Measurements from ENCODE around the gene CBX8. TPM values are rescaled to one million over a fixed set of nuclear protein-coding genes. Genes with fewer than 3 reads are reported as not detected.
"Not testable (repeated sequence)": the region's sequence is repeated elsewhere in the genome, so short reads cannot be mapped to it uniquely, and the experiment has no call there.

CBX8 gene
- total RNA-seq, 2 experiments from 2014 or later, result 8.6 to 9.4 TPM

GRCh38 chr17:79779661-79780365, 17.1 kb downstream of the CBX8 start:
- Mint-ChIP-seq H3K27me3 (ENCODE audit: low read depth) (peaks cover 26% of the 10 kb centered on the region), H3K36me3 (ENCODE audit: low read depth) (peaks cover 27% of the 10 kb centered on the region), H3K4me1 (ENCODE audit: low read depth) (peaks cover 54% of the 10 kb centered on the region), H3K27ac (no peak overlapping the region), H3K9me3 (ENCODE audit: insufficient read depth) (no peaks in the 10 kb centered on the region), H3K4me3 (peak overlapping the region; percentile 91)
- ATAC-seq (no peak), DNase-seq (no peak)
- ChIA-PET CTCF (interaction anchor here (1.8 kb wide), 1 partner anchor 34 kb away, joined by 6 read pairs; no protein-coding TSS in a partner anchor), POLR2A (no interaction called here)

GRCh38 chr17:79779084-79779529, 17.8 kb downstream of the CBX8 start:
- ChIA-PET CTCF (interaction anchor here (1.0 to 1.8 kb wide), 3 partner anchors 8 to 60 kb away, joined by 3 to 6 read pairs (median 4); partner anchors contain the start of gene CBX4), POLR2A (no interaction called here)
- Mint-ChIP-seq H3K36me3 (ENCODE audit: low read depth) (peaks cover 27% of the 10 kb centered on the region), H3K4me3 (peak overlapping the region; percentile 91), H3K9me3 (ENCODE audit: insufficient read depth) (no peaks in the 10 kb centered on the region), H3K27me3 (ENCODE audit: low read depth) (peaks cover 32% of the 10 kb centered on the region), H3K27ac (peak overlapping the region; percentile 65), H3K4me1 (ENCODE audit: low read depth) (peaks cover 54% of the 10 kb centered on the region)
- DNase-seq (no peak), ATAC-seq (no peak)

- peak; percentile 36 for DNase-seq
- peaks cover 54% of the 10 kb centered on the region for H3K4me1 Mint-ChIP-seq (ENCODE audit: low read depth)
- peak overlapping the region; percentile 91 for H3K4me3 Mint-ChIP-seq
- peaks cover 35% of the 10 kb centered on the region for H3K27me3 Mint-ChIP-seq (ENCODE audit: low read depth)
- ChIA-PET POLR2A (interaction anchor here (0.7 kb wide), 1 partner anchor 1734 kb away, joined by 3 read pairs; the partner anchor contains the start of gene ACTG1), CTCF (interaction anchor here (1.0 to 2.4 kb wide), 4 partner anchors 9 to 61 kb away, joined by 3 to 10 read pairs (median 5); partner anchors contain the start of gene CBX4)
- peak; percentile 34 for ATAC-seq
- H3K36me3 Mint-ChIP-seq (ENCODE audit: low read depth), result peaks cover 27% of the 10 kb centered on the region
- no peaks in the 10 kb centered on the region for H3K9me3 Mint-ChIP-seq (ENCODE audit: insufficient read depth)
- H3K27ac Mint-ChIP-seq, result peak overlapping the region; percentile 65
These were observed 18.3 kb downstream of the CBX8 start for GRCh38 chr17:79778504-79779083.

GRCh38 chr17:79777894-79778503, 18.9 kb downstream of the CBX8 start, which contains the start of gene CBX2:
TSS of gene CBX2 (plus strand) at chr17:79778148. CDS start at chr17:79778236, 88 bp downstream.
- peaks cover 27% of the 10 kb centered on the region for H3K36me3 Mint-ChIP-seq (ENCODE audit: low read depth)
- peaks cover 38% of the 10 kb centered on the region for H3K27me3 Mint-ChIP-seq (ENCODE audit: low read depth)
- H3K9me3 Mint-ChIP-seq (ENCODE audit: insufficient read depth), result no peaks in the 10 kb centered on the region
- ATAC-seq, result peak; percentile 86
- peak within 1 kb of the TSS; percentile 91 for H3K4me3 Mint-ChIP-seq
- peak; percentile 84 for DNase-seq
- POLR2A ChIA-PET, result interaction anchor here (0.7 kb wide), 1 partner anchor 1734 kb away, joined by 3 read pairs; the partner anchor contains the start of gene ACTG1
- H3K27ac Mint-ChIP-seq, result peak within 1 kb of the TSS; percentile 65
- H3K4me1 Mint-ChIP-seq (ENCODE audit: low read depth), result peaks cover 54% of the 10 kb centered on the region
- CTCF ChIA-PET, result interaction anchor here (1.0 to 2.4 kb wide), 4 partner anchors 9 to 61 kb away, joined by 3 to 10 read pairs (median 4); partner anchors contain the start of gene CBX4

GRCh38 chr17:79777120-79777893, 19.6 kb downstream of the CBX8 start:
- ChIA-PET POLR2A (interaction anchor here (0.9 to 1.1 kb wide), 2 partner anchors 12 to 62 kb away, joined by 3 to 4 read pairs; partner anchors contain the start of gene CBX4), CTCF (interaction anchor here (0.9 to 3.6 kb wide), 7 partner anchors 12 to 231 kb away, joined by 3 to 17 read pairs (median 5); partner anchors contain the start of gene CBX4)
- DNase-seq, result peak; percentile 58
- H3K4me3 Mint-ChIP-seq, result peak overlapping the region; percentile 74
- H3K36me3 Mint-ChIP-seq (ENCODE audit: low read depth), result peaks cover 20% of the 10 kb centered on the region
- H3K27me3 Mint-ChIP-seq (ENCODE audit: low read depth), result peaks cover 40% of the 10 kb centered on the region
- H3K4me1 Mint-ChIP-seq (ENCODE audit: low read depth), result peaks cover 48% of the 10 kb centered on the region
- H3K27ac Mint-ChIP-seq, result no peak overlapping the region
- H3K9me3 Mint-ChIP-seq (ENCODE audit: insufficient read depth), result no peaks in the 10 kb centered on the region
- ATAC-seq, result peak; percentile 56

- CTCF ChIA-PET, result interaction anchor here (0.9 to 3.6 kb wide), 7 partner anchors 13 to 232 kb away, joined by 3 to 17 read pairs (median 5); partner anchors contain the start of gene CBX4
- DNase-seq (no peak), ATAC-seq (no peak)
- H3K4me3 Mint-ChIP-seq, result peak overlapping the region; percentile 74
- H3K36me3 Mint-ChIP-seq (ENCODE audit: low read depth), result peaks cover 15% of the 10 kb centered on the region
- peaks cover 40% of the 10 kb centered on the region for H3K27me3 Mint-ChIP-seq (ENCODE audit: low read depth)
- H3K9me3 Mint-ChIP-seq (ENCODE audit: insufficient read depth), result no peaks in the 10 kb centered on the region
- POLR2A ChIA-PET, result interaction anchor here (0.9 to 1.1 kb wide), 2 partner anchors 13 to 63 kb away, joined by 3 to 4 read pairs; partner anchors contain the start of gene CBX4
- H3K4me1 Mint-ChIP-seq (ENCODE audit: low read depth), result peaks cover 41% of the 10 kb centered on the region
- no peak overlapping the region for H3K27ac Mint-ChIP-seq
These were observed 20.3 kb downstream of the CBX8 start for GRCh38 chr17:79776376-79777119.

- POLR2A ChIA-PET, result no interaction called here
- no peak for DNase-seq
- Mint-ChIP-seq H3K27me3 (ENCODE audit: low read depth) (peaks cover 40% of the 10 kb centered on the region), H3K27ac (no peak overlapping the region), H3K4me3 (no peak overlapping the region), H3K4me1 (ENCODE audit: low read depth) (peaks cover 32% of the 10 kb centered on the region), H3K9me3 (ENCODE audit: insufficient read depth) (no peaks in the 10 kb centered on the region), H3K36me3 (ENCODE audit: low read depth) (peaks cover 15% of the 10 kb centered on the region)
- no peak for ATAC-seq
- CTCF ChIA-PET, result interaction anchor here (1.0 to 3.6 kb wide), 6 partner anchors 14 to 194 kb away, joined by 3 to 17 read pairs (median 6); partner anchors contain the start of genes CBX4 and CBX8
These were observed 21.2 kb downstream of the CBX8 start for GRCh38 chr17:79775632-79776031.

GRCh38 chr17:79774561-79774975, 22.3 kb downstream of the CBX8 start:
- POLR2A ChIA-PET, result no interaction called here
- CTCF ChIA-PET, result interaction anchor here (0.8 to 3.6 kb wide), 5 partner anchors 15 to 66 kb away, joined by 3 to 17 read pairs (median 8); partner anchors contain the start of gene CBX4

GRCh38 chr17:79772726-79773125, 24.2 kb downstream of the CBX8 start:
- H3K27ac Mint-ChIP-seq; ATAC-seq; H3K36me3 Mint-ChIP-seq (ENCODE audit: low read depth); H3K9me3 Mint-ChIP-seq (ENCODE audit: insufficient read depth); H3K4me3 Mint-ChIP-seq; CTCF ChIA-PET; DNase-seq; POLR2A ChIA-PET: not testable (repeated sequence)
- Mint-ChIP-seq H3K4me1 (ENCODE audit: low read depth) (peaks cover 11% of the 10 kb centered on the region), H3K27me3 (ENCODE audit: low read depth) (peaks cover 34% of the 10 kb centered on the region)

More at GRCh38 chr17:79774561-79774975, 22.3 kb downstream of the CBX8 start:
- Mint-ChIP-seq H3K27me3 (ENCODE audit: low read depth) (peaks cover 40% of the 10 kb centered on the region), H3K27ac (no peak overlapping the region), H3K9me3 (ENCODE audit: insufficient read depth) (no peaks in the 10 kb centered on the region), H3K36me3 (ENCODE audit: low read depth) (peaks cover 9% of the 10 kb centered on the region), H3K4me1 (ENCODE audit: low read depth) (peaks cover 21% of the 10 kb centered on the region), H3K4me3 (no peak overlapping the region)
- no peak for DNase-seq
- ATAC-seq, result no peak

GRCh38 chr17:79771276-79771675, 25.6 kb downstream of the CBX8 start:
- no peak overlapping the region for H3K4me3 Mint-ChIP-seq
- no peaks in the 10 kb centered on the region for H3K4me1 Mint-ChIP-seq (ENCODE audit: low read depth)
- H3K36me3 Mint-ChIP-seq (ENCODE audit: low read depth), result no peaks in the 10 kb centered on the region
- ATAC-seq (no peak), DNase-seq (no peak)
- POLR2A ChIA-PET, result no interaction called here
- H3K9me3 Mint-ChIP-seq (ENCODE audit: insufficient read depth), result no peaks in the 10 kb centered on the region
- CTCF ChIA-PET, result no interaction called here
- H3K27ac Mint-ChIP-seq, result no peak overlapping the region
- H3K27me3 Mint-ChIP-seq (ENCODE audit: low read depth), result peaks cover 29% of the 10 kb centered on the region
